K562 (cell line): ENCODE measurements around the gene SNRNP200. TPM values are rescaled to one million over a fixed set of nuclear protein-coding genes. Genes with fewer than 3 reads are reported as not detected.

Experiments
- ATF4 ChIP-seq: fragments of 450-650 bp; formaldehyde crosslinking; IDR thresholded peaks from 2 replicates; pipeline ENCODE4 v1.4.0; 2022; ENCODE audit warnings: mild to moderate bottlenecking, moderate library complexity
- ATF7 ChIP-seq: fragments of 450-650 bp; IDR thresholded peaks from 2 replicates; pipeline ENCODE4 v1.7.1; 2014; ENCODE audit warnings: mild to moderate bottlenecking, moderate library complexity
- BHLHE40 ChIP-seq: IDR thresholded peaks from 2 replicates; pipeline ENCODE4 v1.6.1; 2011; ENCODE audit warnings: low read length, improper control_type of control experiment
- HOXB6 ChIP-seq: fragments of 250-450 bp; sonication (Bioruptor Pico); IDR thresholded peaks from 2 replicates; pipeline ENCODE4 v1.5.1; 2022; ENCODE audit warnings: mild to moderate bottlenecking, borderline replicate concordance
- MED1 ChIP-seq: sonication (generic); formaldehyde crosslinking; IDR thresholded peaks from 2 replicates; pipeline ENCODE4 v1.8.1; 2023; ENCODE audit warnings: missing genetic modification reagents, borderline replicate concordance
- SETDB1 ChIP-seq: IDR thresholded peaks from one replicate; pipeline ENCODE4 v1.6.1; 2012; ENCODE audit warnings: low read length, control low read depth, inconsistent platforms
- ZNF318 ChIP-seq, 2 experiments: fragments of 450-650 bp; IDR thresholded peaks; 2 replicates each; pipeline ENCODE4 v1.6.1; 2016; ENCODE audit warnings: mild to moderate bottlenecking in 2 of 2, borderline replicate concordance in 1 of 2, low read depth in 1 of 2, moderate library complexity in 1 of 2
- polyA plus RNA-seq, 8 experiments: library from polyadenylated mRNA; depleted of rRNA in 4 of 8; stranded (reverse) in 5 of 8; unstranded in 3 of 8; fragments of >200 nt; fragmentation: Nextera tagmentation in 2 of 8; fragmentation: Illumina TruSeq in 1 of 8; extraction: Ambion mirVana in 2 of 8; extraction: Trizol in 1 of 8; gene quantifications; 2 replicates each; pipeline versions ENCODE4 v1.2.1 to v1.2.3, GENCODE V29; 2011 to 2014; ENCODE audit warnings: inconsistent platforms in 1 of 8, missing spikeins in 1 of 8
- total RNA-seq, 7 experiments: library from RNA; depleted of rRNA in 6 of 7; stranded (reverse); fragments of >200 nt in 6 of 7; fragmentation: Illumina TruSeq in 2 of 7; extraction: Trizol in 2 of 7; gene quantifications; 2 replicates each; pipeline versions ENCODE4 v1.2.1 to v1.2.3, GENCODE V29; 2011 to 2021; ENCODE audit warnings: low replicate concordance in 1 of 7
- TF ChIP-seq, protein P1 (sequence below): sonication (generic); formaldehyde crosslinking; IDR thresholded peaks from 2 replicates; pipeline ENCODE4 v1.8.1; 2023; ENCODE audit warnings: mild to moderate bottlenecking, missing genetic modification reagents
- TF ChIP-seq, protein P2 (sequence below), 3 experiments: fragments of 200-800 bp in 1 of 3; sonication (Bioruptor generic) in 1 of 3; sonication (generic) in 1 of 3; formaldehyde crosslinking in 1 of 3; IDR thresholded peaks; 2 replicates each; pipeline versions ENCODE4 v1.6.1 to v1.8.0; 2016 to 2022; ENCODE audit warnings: mild to moderate bottlenecking in 2 of 3, missing compliant biosample characterization in 2 of 3, missing genetic modification characterization in 2 of 3, missing genetic modification reagents in 1 of 3

Gene SNRNP200
- total and polyA plus RNA-seq, 9 of the 15 experiments (the other 6 are each of a cell fraction or from before 2014, with no cell fraction given) = 76.1 to 231 (median 155) TPM

- TF ChIP-seq, protein P1, sequence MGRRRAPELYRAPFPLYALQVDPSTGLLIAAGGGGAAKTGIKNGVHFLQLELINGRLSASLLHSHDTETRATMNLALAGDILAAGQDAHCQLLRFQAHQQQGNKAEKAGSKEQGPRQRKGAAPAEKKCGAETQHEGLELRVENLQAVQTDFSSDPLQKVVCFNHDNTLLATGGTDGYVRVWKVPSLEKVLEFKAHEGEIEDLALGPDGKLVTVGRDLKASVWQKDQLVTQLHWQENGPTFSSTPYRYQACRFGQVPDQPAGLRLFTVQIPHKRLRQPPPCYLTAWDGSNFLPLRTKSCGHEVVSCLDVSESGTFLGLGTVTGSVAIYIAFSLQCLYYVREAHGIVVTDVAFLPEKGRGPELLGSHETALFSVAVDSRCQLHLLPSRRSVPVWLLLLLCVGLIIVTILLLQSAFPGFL = no peak
- TF ChIP-seq SETDB1 (no peak), ATF7 (peak; percentile 87), BHLHE40 (no peak), ZNF318 (IDR thresholded peaks at IDR 0.05; ENCODE audit: borderline replicate concordance in 1 of 2, low read depth in 1 of 2) (0 out of 4 replicates have a peak, but pooled peaks of 1 of the 2 experiments have one; percentile 40), MED1 (CRISPR knock-in tag) (no peak), ATF4 (CRISPR knock-in tag) (peak; percentile 81), HOXB6 (CRISPR knock-in tag) (no peak)
- TF ChIP-seq, protein P2, sequence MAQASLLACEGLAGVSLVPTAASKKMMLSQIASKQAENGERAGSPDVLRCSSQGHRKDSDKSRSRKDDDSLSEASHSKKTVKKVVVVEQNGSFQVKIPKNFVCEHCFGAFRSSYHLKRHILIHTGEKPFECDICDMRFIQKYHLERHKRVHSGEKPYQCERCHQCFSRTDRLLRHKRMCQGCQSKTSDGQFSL (CRISPR knock-in tag; IDR thresholded peaks at IDR 0.05) = no peak
- TF ChIP-seq, protein P2 (tag; IDR thresholded peaks at IDR 0.05) = no peak
Measured at GRCh38 chr2:96245609-96246390, 59.5 kb downstream of the SNRNP200 start (continued).
